Mesenchymal stem cell (in vitro differentiated cells and primary cell): ENCODE data around the gene SPNS1.
A peak's percentile ranks its signal among the peaks of the same experiment; 100 is the strongest.

Source experiments
- DNase-seq: peaks from one replicate; pipeline ENCODE4 v3.0.0-alpha.2; 2013
- H2AFZ ChIP-seq: one replicate; pipeline ENCODE4 v1.6.1; 2013; ENCODE audit warnings: low read depth, mild to moderate bottlenecking, control low read depth, inconsistent platforms, low read length, moderate library complexity
- H2AK5ac ChIP-seq: 2 replicates; pipeline ENCODE4 v1.6.1; 2013; ENCODE audit warnings: low read length, moderate library complexity, mild to moderate bottlenecking, inconsistent platforms; ENCODE audit not compliant: severe bottlenecking
- H2BK120ac ChIP-seq: one replicate; pipeline ENCODE4 v1.6.1; 2013; ENCODE audit warnings: low read depth, mild to moderate bottlenecking, inconsistent platforms, low read length, moderate library complexity
- H2BK12ac ChIP-seq, 2 experiments: one replicate each; pipeline ENCODE4 v1.6.1; 2013; ENCODE audit warnings: inconsistent platforms in 2 of 2, low read length in 2 of 2, mild to moderate bottlenecking in 2 of 2, moderate library complexity in 2 of 2, control low read depth in 1 of 2
- H2BK15ac ChIP-seq: one replicate; pipeline ENCODE4 v1.6.1; 2013; ENCODE audit warnings: mild to moderate bottlenecking, low read depth, inconsistent platforms; ENCODE audit not compliant: poor library complexity, severe bottlenecking
- H2BK5ac ChIP-seq: 2 replicates; pipeline ENCODE4 v1.6.1; 2013; ENCODE audit warnings: low read depth, mild to moderate bottlenecking, low read length, control low read depth, inconsistent platforms; ENCODE audit not compliant: poor library complexity, severe bottlenecking
- H3K14ac ChIP-seq, 2 experiments: one replicate each; pipeline ENCODE4 v1.6.1; 2013; ENCODE audit warnings: inconsistent platforms in 2 of 2, low read length in 2 of 2, control low read depth in 1 of 2, mild to moderate bottlenecking in 1 of 2, moderate library complexity in 1 of 2
- H3K18ac ChIP-seq, 2 experiments: one replicate each; pipeline ENCODE4 v1.6.1; 2013; ENCODE audit warnings: inconsistent platforms in 2 of 2, low read length in 2 of 2, control low read depth in 1 of 2, low read depth in 1 of 2, mild to moderate bottlenecking in 1 of 2
- H3K23ac ChIP-seq, 2 experiments: one replicate each; pipeline ENCODE4 v1.6.1; 2013; ENCODE audit warnings: inconsistent platforms in 2 of 2, low read length in 2 of 2, mild to moderate bottlenecking in 2 of 2, moderate library complexity in 2 of 2, control low read depth in 1 of 2
- H3K27ac ChIP-seq: 2 replicates; pipeline ENCODE4 v1.5.1; 2013; ENCODE audit warnings: mild to moderate bottlenecking, moderate library complexity, low read length, control low read depth, inconsistent platforms; ENCODE audit not compliant: poor library complexity, severe bottlenecking
- H3K27me3 ChIP-seq, 2 experiments: 2 replicates each; pipeline versions ENCODE4 v1.6.1 to v1.7.0; 2013; ENCODE audit warnings: low read length in 2 of 2, mild to moderate bottlenecking in 2 of 2, moderate library complexity in 2 of 2, control low read depth in 1 of 2, inconsistent platforms in 1 of 2; ENCODE audit not compliant: control insufficient read depth in 1 of 2, insufficient read depth in 1 of 2
- H3K36me3 ChIP-seq, 2 experiments: 2 replicates each; pipeline versions ENCODE4 v1.6.1 to v1.7.0; 2013; ENCODE audit warnings: low read length in 2 of 2, control low read depth in 1 of 2, inconsistent platforms in 1 of 2, low read depth in 1 of 2, mild to moderate bottlenecking in 1 of 2; ENCODE audit not compliant: insufficient read depth in 2 of 2, control insufficient read depth in 1 of 2
- H3K4ac ChIP-seq, 2 experiments: one replicate each; pipeline ENCODE4 v1.6.1; 2013; ENCODE audit warnings: inconsistent platforms in 2 of 2, low read length in 2 of 2, mild to moderate bottlenecking in 2 of 2, moderate library complexity in 2 of 2, control low read depth in 1 of 2, low read depth in 1 of 2
- H3K4me1 ChIP-seq: 2 replicates; pipeline ENCODE4 v1.6.1; 2013; ENCODE audit warnings: low read depth, low read length, control low read depth; ENCODE audit not compliant: control insufficient read depth, insufficient read depth
- H3K4me2 ChIP-seq: 2 replicates; pipeline ENCODE4 v1.6.1; 2013; ENCODE audit warnings: low read length, mild to moderate bottlenecking, inconsistent platforms; ENCODE audit not compliant: poor library complexity, severe bottlenecking
- H3K4me3 ChIP-seq, 2 experiments: 2 replicates each; pipeline versions ENCODE4 v1.5.1 to v1.7.0; 2013; ENCODE audit warnings: low read length in 2 of 2, mild to moderate bottlenecking in 2 of 2, control low read depth in 1 of 2, low read depth in 1 of 2; ENCODE audit not compliant: insufficient read depth in 1 of 2
- H3K79me1 ChIP-seq: replicated peaks from 2 replicates; pipeline ENCODE4 v1.6.1; 2013; ENCODE audit warnings: mild to moderate bottlenecking, control low read depth, low read length, inconsistent platforms; ENCODE audit not compliant: poor library complexity, severe bottlenecking
- H3K9ac ChIP-seq: 2 replicates; pipeline ENCODE4 v1.7.0; 2013; ENCODE audit warnings: mild to moderate bottlenecking, low read length, moderate library complexity
- H3K9me3 ChIP-seq: 2 replicates; pipeline ENCODE4 v1.7.0; 2013; ENCODE audit warnings: mild to moderate bottlenecking, low read length; ENCODE audit not compliant: control insufficient read depth
- H4K8ac ChIP-seq: one replicate; pipeline ENCODE4 v1.6.1; 2013; ENCODE audit warnings: inconsistent platforms, mild to moderate bottlenecking, low read length, moderate library complexity
- H4K91ac ChIP-seq: one replicate; pipeline ENCODE4 v1.6.1; 2013; ENCODE audit warnings: mild to moderate bottlenecking, low read length, inconsistent platforms
- WGBS: methylation state at CpG from one replicate; pipeline ENCODE4 v1.1.7; 2013; ENCODE audit warnings: mixed read lengths; 5-methylcytosine and 5-hydroxymethylcytosine counted together

SPNS1 gene

DNA sequence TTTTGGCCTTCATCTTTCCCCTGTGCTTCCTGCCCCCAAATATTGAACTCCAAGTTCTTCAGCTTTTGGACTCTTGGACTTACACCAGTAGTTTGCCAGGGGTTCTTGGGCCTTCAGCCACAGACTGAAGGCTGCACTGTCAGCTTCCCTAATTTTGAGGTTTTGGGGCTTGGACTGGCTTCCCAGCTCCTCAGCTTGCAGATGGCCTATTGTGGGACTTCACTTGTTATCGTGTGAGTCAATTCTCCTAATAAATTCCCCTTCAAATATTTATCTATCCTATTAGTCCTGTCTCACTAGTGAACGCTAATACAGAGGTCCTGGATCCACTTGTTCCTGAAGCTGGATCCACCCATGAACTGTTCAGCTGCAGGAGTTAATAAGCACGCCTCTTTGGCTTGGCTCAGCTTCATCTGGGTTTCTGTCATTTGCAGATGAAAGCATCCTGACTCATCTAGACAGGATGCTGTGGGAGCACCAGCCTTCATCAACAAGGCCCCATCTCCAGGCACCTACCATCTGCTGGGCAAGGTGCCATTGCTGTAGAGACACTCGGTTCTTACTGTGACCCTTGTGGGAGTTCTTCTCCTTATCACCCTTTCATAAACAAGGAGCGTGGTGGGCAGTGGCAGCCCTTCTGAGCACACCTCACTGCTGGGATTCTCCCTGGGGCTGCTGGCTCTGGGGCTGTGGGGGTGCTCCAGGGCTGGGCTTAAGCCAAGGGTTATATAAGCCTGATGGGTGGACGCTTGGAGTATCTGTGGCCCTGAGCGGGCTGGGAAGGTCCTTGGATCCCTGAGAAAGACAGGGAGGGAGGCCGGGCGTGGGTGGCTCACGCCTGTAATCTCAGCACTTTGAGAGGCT lies 33.4 kb downstream of the SPNS1 start:
- H3K23ac ChIP-seq, result no peak overlapping the region

DNA sequence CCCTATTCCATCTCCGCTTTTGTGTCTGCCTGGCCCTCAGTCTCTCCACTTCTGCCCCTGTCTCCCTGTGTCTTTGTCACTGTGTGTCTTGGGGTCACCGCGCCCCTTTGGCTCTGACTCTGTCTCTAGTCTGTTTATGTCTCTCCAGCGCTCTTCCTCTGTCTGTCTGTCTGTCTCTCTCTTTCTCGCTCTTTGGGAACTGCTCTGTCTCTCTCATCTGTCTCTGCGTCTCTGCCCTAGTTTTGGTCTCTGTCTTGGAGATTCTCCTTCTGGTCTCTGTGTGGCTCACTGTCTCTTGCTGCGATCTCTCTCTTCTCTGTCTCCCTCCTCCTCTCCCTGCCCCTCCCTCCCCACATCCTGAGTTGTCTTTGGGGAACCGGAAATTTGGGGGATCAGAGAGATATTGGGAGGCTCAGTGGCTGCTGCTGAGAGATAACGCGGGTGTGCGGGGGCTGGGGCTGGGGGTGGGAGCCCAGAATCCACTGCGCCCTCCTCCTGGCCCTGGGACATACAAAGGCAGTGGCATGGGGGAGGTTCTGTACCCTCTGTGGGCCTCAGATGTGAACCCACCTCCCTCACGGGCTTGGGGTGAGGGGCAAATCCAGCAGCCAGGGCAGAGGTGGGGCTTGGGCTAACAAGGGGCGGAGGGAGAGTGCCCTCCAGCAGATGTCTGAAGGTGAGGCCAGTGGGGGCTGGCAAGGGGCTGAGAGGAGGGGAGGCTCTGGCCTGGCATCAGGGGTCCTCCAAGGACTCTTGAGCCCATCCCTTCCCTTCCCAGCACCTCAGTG lies 34.7 kb downstream of the SPNS1 start:
- Histone ChIP-seq H3K4me3 (no peak overlapping the region), H3K23ac (no peak overlapping the region), H4K91ac (no peak overlapping the region), H2AK5ac (no peak overlapping the region), H3K79me1 (no peaks in the 10 kb centered on the region), H3K36me3 (no peaks in the 10 kb centered on the region), H3K27me3 (peaks cover 0 to 6% of the 10 kb centered on the region in 2 experiments), H2AFZ (no peak overlapping the region), H3K14ac (no peak overlapping the region), H2BK120ac (no peak overlapping the region), H2BK5ac (no peak overlapping the region), H2BK15ac (no peak overlapping the region), H3K4me1 (peaks cover 2% of the 10 kb centered on the region), H3K18ac (no peak overlapping the region), H3K4ac (no peak overlapping the region), H3K27ac (no peak overlapping the region), H3K9ac (no peak overlapping the region), H3K9me3 (no peaks in the 10 kb centered on the region), H4K8ac (no peak overlapping the region), H3K4me2 (no peak overlapping the region), H2BK12ac (no peak overlapping the region)
- 89% methylated on average over 14 of the region's 14 CpGs for WGBS
- no peak for DNase-seq

More for the DNA sequence above, 33.4 kb downstream of the SPNS1 start:
- Histone ChIP-seq H3K18ac (no peak overlapping the region), H2BK5ac (no peak overlapping the region), H3K27me3 (peaks cover 0 to 6% of the 10 kb centered on the region in 2 experiments), H3K27ac (no peak overlapping the region), H2AK5ac (no peak overlapping the region), H3K79me1 (no peaks in the 10 kb centered on the region), H3K9me3 (no peaks in the 10 kb centered on the region), H3K9ac (no peak overlapping the region), H2BK12ac (no peak overlapping the region), H3K4ac (no peak overlapping the region), H2BK15ac (no peak overlapping the region), H3K14ac (no peak overlapping the region), H3K4me3 (no peak overlapping the region), H3K4me2 (no peak overlapping the region), H2BK120ac (no peak overlapping the region), H2AFZ (no peak overlapping the region), H3K4me1 (peaks cover 2% of the 10 kb centered on the region), H4K91ac (no peak overlapping the region), H3K36me3 (no peaks in the 10 kb centered on the region), H4K8ac (no peak overlapping the region)
- WGBS, result 82% methylated on average over 10 of the region's 10 CpGs
- no peak for DNase-seq

DNA sequence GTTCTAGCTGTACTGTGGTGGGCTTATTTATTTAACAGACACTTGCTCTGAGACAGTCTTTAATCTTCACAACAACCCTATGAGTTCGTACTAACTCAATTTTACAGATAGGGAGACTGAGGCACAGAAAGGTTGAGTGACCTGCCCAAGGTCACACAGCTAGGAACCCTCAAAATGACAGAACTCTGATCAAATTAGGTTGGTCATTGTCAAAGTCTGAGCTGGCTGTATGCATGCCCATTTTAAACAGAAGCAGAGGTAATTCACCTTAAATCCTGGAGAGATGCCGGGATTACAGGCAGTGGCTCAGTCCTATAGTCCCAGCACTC lies 35.2 kb downstream of the SPNS1 start:
- Histone ChIP-seq H3K4me1 (peaks cover 2% of the 10 kb centered on the region), H3K14ac (no peak overlapping the region)
- 94% methylated on average over 2 of the region's 2 CpGs for WGBS

DNA sequence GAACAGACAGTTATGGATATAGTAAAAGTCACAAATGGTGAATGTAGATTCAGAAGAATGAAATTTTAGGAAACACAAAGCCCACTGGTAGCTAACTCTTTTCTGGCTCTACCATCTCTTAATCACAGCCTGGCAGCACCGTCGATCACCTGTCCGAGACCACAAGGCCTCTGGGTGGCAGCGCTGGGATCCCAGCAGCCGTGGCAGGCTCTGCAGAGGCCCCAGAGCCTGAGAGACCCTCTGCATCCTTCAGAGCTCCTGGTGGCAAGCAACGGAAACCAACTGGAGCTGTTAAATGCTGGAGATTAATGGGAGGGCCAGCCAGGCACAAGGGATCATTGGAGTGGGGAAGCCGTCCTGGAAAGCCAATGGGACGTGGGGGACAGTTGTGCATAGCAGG lies 36.5 kb downstream of the SPNS1 start:
- Histone ChIP-seq H3K14ac (no peak overlapping the region), H4K8ac (no peak overlapping the region), H3K4ac (no peak overlapping the region), H2AK5ac (no peak overlapping the region), H3K4me3 (no peak overlapping the region), H3K36me3 (no peaks in the 10 kb centered on the region), H4K91ac (no peak overlapping the region), H2BK120ac (no peak overlapping the region), H2AFZ (peak overlapping the region; percentile 18), H2BK15ac (no peak overlapping the region), H3K79me1 (no peaks in the 10 kb centered on the region), H3K9me3 (no peaks in the 10 kb centered on the region), H3K9ac (no peak overlapping the region), H3K18ac (no peak overlapping the region), H2BK5ac (no peak overlapping the region), H3K4me1 (peaks cover 2% of the 10 kb centered on the region), H3K23ac (no peak overlapping the region), H3K4me2 (no peak overlapping the region), H3K27me3 (peaks cover 0 to 6% of the 10 kb centered on the region in 2 experiments), H2BK12ac (no peak overlapping the region), H3K27ac (no peak overlapping the region)
- WGBS, result 52% methylated on average over 8 of the region's 8 CpGs
- DNase-seq, result no peak

More for the DNA sequence above, 35.2 kb downstream of the SPNS1 start:
- Histone ChIP-seq H2BK15ac (no peak overlapping the region), H2BK12ac (no peak overlapping the region), H3K4me3 (no peak overlapping the region), H2AK5ac (no peak overlapping the region), H4K8ac (no peak overlapping the region), H3K23ac (no peak overlapping the region), H2BK5ac (no peak overlapping the region), H3K4ac (no peak overlapping the region), H3K4me2 (no peak overlapping the region), H4K91ac (no peak overlapping the region), H2AFZ (no peak overlapping the region), H3K27ac (no peak overlapping the region), H3K36me3 (no peaks in the 10 kb centered on the region), H3K27me3 (peaks cover 0 to 6% of the 10 kb centered on the region in 2 experiments), H3K79me1 (no peaks in the 10 kb centered on the region), H3K18ac (no peak overlapping the region), H3K9ac (no peak overlapping the region), H2BK120ac (no peak overlapping the region), H3K9me3 (no peaks in the 10 kb centered on the region)
- DNase-seq, result no peak
